Body of pancreas (tissue), 4 donors: ENCODE measurements around the gene MAPK8IP1. TPM values are rescaled to one million over a fixed set of nuclear protein-coding genes. Genes with fewer than 3 reads are reported as not detected.

Experiments
- ATAC-seq: fragments of 150-250 bp; one replicate; pipeline ENCODE4 v1.9.1; 2016
- DNase-seq, 4 donors: peaks; one replicate each; pipeline ENCODE4 v3.0.0-alpha.2; 2019
- H3K27ac ChIP-seq, 4 donors: fragments of 200-600 bp; sonication (generic); 1 replicate in 3 of 4; 2 replicates in 1 of 4; pipeline versions ENCODE4 v1.5.1 to v1.6.1; 2016 to 2019; ENCODE audit warnings: mild to moderate bottlenecking in 1 of 4, mixed read lengths in 1 of 4, moderate library complexity in 1 of 4
- H3K27me3 ChIP-seq, 2 donors: fragments of 200-600 bp; sonication (generic); one replicate each; pipeline ENCODE4 v1.6.0; 2016; ENCODE audit warnings: mild to moderate bottlenecking in 1 of 2
- H3K36me3 ChIP-seq, 2 donors: fragments of 200-600 bp; sonication (generic); replicated peaks in 1 of 2; 2 replicates each; pipeline ENCODE4 v1.5.1; 2016; ENCODE audit warnings: low read depth in 2 of 2; ENCODE audit not compliant: insufficient read depth in 1 of 2
- H3K4me1 ChIP-seq: fragments of 200-600 bp; sonication (generic); one replicate; pipeline ENCODE4 v1.6.0; 2016
- H3K4me3 ChIP-seq, 2 donors: fragments of 200-600 bp; sonication (generic); 1 replicate in 1 of 2; 2 replicates in 1 of 2; pipeline ENCODE4 v1.5.1; 2016 to 2019
- H3K9me3 ChIP-seq, 3 donors: fragments of 200-600 bp; sonication (generic); 1 replicate in 2 of 3; 2 replicates in 1 of 3; pipeline ENCODE4 v1.5.1; 2016
- CTCF ChIP-seq, 7 experiments: fragments of 450-650 bp in 4 of 7; fragments of 200-600 bp in 3 of 7; sonication (generic) in 3 of 7; IDR thresholded peaks; one replicate each; pipeline ENCODE4 v1.5.1; 2016 to 2019; ENCODE audit warnings: antibody characterized with exemption in 7 of 7
- POLR2A ChIP-seq, 3 donors: fragments of 450-650 bp; IDR thresholded peaks; one replicate each; pipeline ENCODE4 v1.6.1; 2016; ENCODE audit warnings: antibody characterized with exemption in 3 of 3, mild to moderate bottlenecking in 2 of 3
- WGBS, 2 donors: methylation state at CpG; one replicate each; pipeline ENCODE4 v1.1.5; 2017; 5-methylcytosine and 5-hydroxymethylcytosine counted together
- intact Hi-C: fragments of 100-400 bp; cut with DNase I; formaldehyde crosslinking; loops from one replicate; pipeline ENCODE4 v1.15.1; 2023
- total RNA-seq, 2 donors: library from RNA; depleted of rRNA; stranded (reverse); fragments of >200 nt; gene quantifications; one replicate each; pipeline ENCODE4 v1.1.0, GENCODE V29; 2016

Gene MAPK8IP1
- total RNA-seq, 2 donors from 2014 or later: 23.7 to 32.4 TPM

GRCh38 chr11:45906096-45906682 lies 20.7 kb downstream of the MAPK8IP1 start:
- whole genome bisulfite sequencing, 2 donors: 27 to 39% methylated on average over 6 to 19 of the region's 19 CpGs
- H3K4me1 ChIP-seq: peaks cover 68% of the 10 kb centered on the region
- intact Hi-C loops: no loop called here
- no peaks in the 10 kb centered on the region for H3K9me3 ChIP-seq
- DNase-seq (peak; percentile 91 to 96 (median 94)), ATAC-seq (peak; percentile 86)
- H3K4me3 ChIP-seq: no peak overlapping the region
- H3K27ac ChIP-seq: peak overlapping the region; percentile 83 to 93 (median 90)
- peaks cover 0 to 9% of the 10 kb centered on the region in 2 donors for H3K36me3 ChIP-seq
- H3K27me3 ChIP-seq: no peaks in the 10 kb centered on the region
- TF ChIP-seq CTCF (IDR thresholded peaks at IDR 0.05): peak in 1 of 7 experiments; percentile 13
- peak; percentile 69 to 80 (median 70) for TF ChIP-seq POLR2A (IDR thresholded peaks at IDR 0.05)

GRCh38 chr11:45906965-45907611 lies 21.6 kb downstream of the MAPK8IP1 start, which contains the start of gene FREY1:
FREY1 (minus strand) TSS chr11:45907271; CDS start chr11:45907245, 26 bp downstream.
- no peaks in the 10 kb centered on the region for H3K27me3 ChIP-seq
- peak; percentile 55 to 74 (median 64) for DNase-seq
- peaks cover 59% of the 10 kb centered on the region for H3K4me1 ChIP-seq
- no peaks in the 10 kb centered on the region for H3K9me3 ChIP-seq
- peak; percentile 9 for ATAC-seq
- H3K27ac ChIP-seq: peak within 1 kb of the TSS; percentile 83 to 93 (median 90)
- TF ChIP-seq CTCF (IDR thresholded peaks at IDR 0.05) (no peak), POLR2A (IDR thresholded peaks at IDR 0.05) (peak in 1 of 3 donors; percentile 8)
- H3K36me3 ChIP-seq: peaks cover 0 to 13% of the 10 kb centered on the region in 2 donors
- 47 to 58% methylated on average over 4 to 18 of the region's 18 CpGs for whole genome bisulfite sequencing, 2 donors
- intact Hi-C loops: no loop called here
- no peak within 1 kb of the TSS for H3K4me3 ChIP-seq

- 47 to 53% methylated on average over 2 to 7 of the region's 8 CpGs for WGBS, 2 donors
- DNase-seq: peak; percentile 71 to 90 (median 86)
- TF ChIP-seq CTCF (IDR thresholded peaks at IDR 0.05) (no peak), POLR2A (IDR thresholded peaks at IDR 0.05) (peak; percentile 39 to 54 (median 42))
- intact Hi-C loops: no loop called here
- Histone ChIP-seq H3K4me3 (no peak overlapping the region), H3K4me1 (peaks cover 59% of the 10 kb centered on the region), H3K36me3 (peaks cover 0 to 13% of the 10 kb centered on the region in 2 donors), H3K27me3 (no peaks in the 10 kb centered on the region), H3K9me3 (no peaks in the 10 kb centered on the region), H3K27ac (peak overlapping the region; percentile 83 to 93 (median 90))
- peak; percentile 10 for ATAC-seq
Measured at GRCh38 chr11:45907911-45908370, 22.5 kb downstream of the MAPK8IP1 start.

- 87 to 89% methylated on average over 27 to 28 of the region's 32 CpGs for WGBS, 2 donors
- H3K27ac ChIP-seq: no peak overlapping the region
- H3K36me3 ChIP-seq: peaks cover 12 to 30% of the 10 kb centered on the region in 2 donors
- peaks cover 43% of the 10 kb centered on the region for H3K4me1 ChIP-seq
- intact Hi-C loops: no loop called here
- H3K9me3 ChIP-seq: no peaks in the 10 kb centered on the region
- no peak for ATAC-seq
- H3K27me3 ChIP-seq: no peaks in the 10 kb centered on the region
- H3K4me3 ChIP-seq: no peak overlapping the region
- TF ChIP-seq CTCF (IDR thresholded peaks at IDR 0.05) (no peak), POLR2A (IDR thresholded peaks at IDR 0.05) (no peak)
- no peak for DNase-seq
Measured at GRCh38 chr11:45909594-45910475, 24.4 kb downstream of the MAPK8IP1 start.
